Spleen (tissue), 7 donors: ENCODE results near the gene SLCO4A1.

Experiments used
- CTCF ChIP-seq, 11 experiments: fragments of 200-600 bp in 7 of 11; fragments of 450-650 bp in 4 of 11; sonication (generic) in 4 of 11; IDR thresholded peaks in 8 of 11; conservative IDR thresholded peaks in 3 of 11; 1 replicate in 7 of 11; 2 replicates in 4 of 11; pipeline versions ENCODE4 v1.4.0 to v1.8.0; 2016 to 2021; ENCODE audit warnings: antibody characterized with exemption in 11 of 11, inconsistent platforms in 4 of 11, mild to moderate bottlenecking in 1 of 11
- POLR2A ChIP-seq, 3 donors: fragments of 450-650 bp; IDR thresholded peaks; one replicate each; pipeline ENCODE4 v1.5.1; 2017; ENCODE audit warnings: antibody characterized with exemption in 3 of 3, mild to moderate bottlenecking in 1 of 3
- donor health status: DM: no; HTN: no; CAD: no; lungs with moderate emphysema.
- donor health status: DM: no; HTN: no; CAD: no.
- donor health status: DM: no; HTN: no; CAD: no.

- TF ChIP-seq CTCF (IDR thresholded peaks at IDR 0.05 in 8 of 11, conservative IDR thresholded peaks at IDR 0.05 in 3 of 11) (no peak), POLR2A (IDR thresholded peaks at IDR 0.05) (no peak)
These were observed 72.9 kb downstream of the SLCO4A1 start for GRCh38 chr20:62715201-62715600.
